Prostate gland (tissue), 2 donors: ENCODE measurements around the gene EEF1AKMT2. TPM values are rescaled to one million over a fixed set of nuclear protein-coding genes. Genes with fewer than 3 reads are reported as not detected.
A peak's percentile ranks its signal among the peaks of the same experiment; 100 is the strongest.

Experiments
- DNase-seq: peaks from one replicate; pipeline ENCODE4 v3.0.0-alpha.2; 2019; ENCODE audit warnings: low spot score
- H3K27ac ChIP-seq, 2 donors: fragments of 200-600 bp; sonication (generic); 2 replicates each; pipeline ENCODE4 v1.5.1; 2017 to 2019
- H3K27me3 ChIP-seq: fragments of 200-600 bp; sonication (generic); replicated peaks from 2 replicates; pipeline ENCODE4 v1.5.1; 2019; ENCODE audit not compliant: insufficient read depth
- H3K36me3 ChIP-seq, 2 donors: fragments of 200-600 bp; sonication (generic); 1 replicate in 1 of 2; 2 replicates in 1 of 2; pipeline versions ENCODE4 v1.5.1 to v1.8.1; 2017 to 2019
- H3K4me1 ChIP-seq: fragments of 200-600 bp; sonication (generic); replicated peaks from 2 replicates; pipeline ENCODE4 v1.5.1; 2019
- H3K4me3 ChIP-seq, 2 donors: fragments of 200-600 bp; sonication (generic); 2 replicates each; pipeline ENCODE4 v1.5.1; 2017 to 2019
- H3K9me3 ChIP-seq: fragments of 200-600 bp; sonication (generic); 2 replicates; pipeline ENCODE4 v1.5.1; 2017
- POLR2A ChIP-seq: fragments of 450-650 bp; IDR thresholded peaks from one replicate; pipeline ENCODE4 v1.6.1; 2016; ENCODE audit warnings: antibody characterized with exemption, mild to moderate bottlenecking
- POLR2AphosphoS5 ChIP-seq: sonication (generic); formaldehyde crosslinking; IDR thresholded peaks from one replicate; pipeline ENCODE4 v1.6.1; 2017; ENCODE audit warnings: antibody characterized with exemption
- WGBS: methylation state at CpG from one replicate; pipeline ENCODE4 v1.1.5; 2018; 5-methylcytosine and 5-hydroxymethylcytosine counted together
- intact Hi-C: fragments of 100-400 bp; cut with DNase I; formaldehyde crosslinking; loops from one replicate; pipeline ENCODE4 v1.14.2; 2022
- total RNA-seq, 2 donors: library from RNA; depleted of rRNA; stranded (reverse); fragments of >200 nt; gene quantifications; one replicate each; pipeline ENCODE4 v1.1.0, GENCODE V29; 2016
- TF ChIP-seq, protein P1 (sequence below), 4 experiments: fragments of 200-600 bp in 2 of 4; fragments of 450-650 bp in 2 of 4; sonication (generic) in 2 of 4; IDR thresholded peaks; 1 replicate in 3 of 4; 2 replicates in 1 of 4; pipeline ENCODE4 v1.5.1; 2016 to 2019; ENCODE audit warnings: antibody characterized with exemption in 4 of 4, mild to moderate bottlenecking in 2 of 4, moderate library complexity in 2 of 4

EEF1AKMT2 gene
- total RNA-seq, 2 donors from 2014 or later = 15.7 to 20.5 TPM

DNA sequence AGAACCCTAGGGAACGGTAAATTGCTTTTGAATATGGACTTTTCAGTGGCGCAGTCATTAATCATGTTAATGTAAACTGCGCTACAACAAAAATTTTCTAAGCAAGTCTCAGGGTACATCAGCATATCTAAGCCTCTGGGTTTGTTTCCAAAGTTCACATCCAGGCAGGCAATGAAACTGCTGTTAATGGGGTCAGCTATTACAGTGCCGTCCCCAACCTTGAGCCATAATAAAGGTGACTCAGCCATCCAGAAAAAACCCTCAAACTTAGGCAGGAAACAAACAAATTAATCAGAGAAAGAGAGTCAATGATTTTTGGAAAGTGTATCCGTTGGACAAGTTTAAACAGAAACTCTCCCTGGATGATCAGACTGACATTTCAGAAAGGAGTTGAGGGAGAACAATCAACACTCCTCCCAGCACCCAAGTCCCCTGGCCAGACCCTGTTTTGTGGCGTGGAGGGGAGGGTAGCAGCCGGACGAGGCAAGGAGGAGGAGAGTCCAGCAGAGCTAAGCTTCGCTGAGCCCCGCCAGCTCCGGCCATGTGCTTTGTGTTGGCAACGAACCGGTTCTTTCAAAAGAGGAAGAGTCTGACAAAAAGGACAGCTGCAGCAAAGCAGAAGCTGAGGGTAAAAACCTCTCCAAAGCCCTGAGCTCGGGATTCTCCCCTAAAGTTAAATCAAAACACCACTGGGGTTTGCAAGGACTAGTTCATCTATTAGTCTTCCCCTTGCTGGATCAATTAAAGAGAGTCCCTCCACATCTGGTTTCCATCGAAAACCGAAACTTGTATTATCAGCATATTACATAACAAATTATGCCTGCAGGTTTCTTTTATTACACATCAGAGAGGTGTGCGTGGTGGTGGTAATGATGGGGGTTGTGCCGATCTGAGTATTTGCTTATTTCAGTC lies 51.1 kb downstream of the EEF1AKMT2 start:
- H3K4me3 ChIP-seq = peak overlapping the region in 1 of 2 donors; percentile 9
- peak; percentile 45 for DNase-seq

DNA sequence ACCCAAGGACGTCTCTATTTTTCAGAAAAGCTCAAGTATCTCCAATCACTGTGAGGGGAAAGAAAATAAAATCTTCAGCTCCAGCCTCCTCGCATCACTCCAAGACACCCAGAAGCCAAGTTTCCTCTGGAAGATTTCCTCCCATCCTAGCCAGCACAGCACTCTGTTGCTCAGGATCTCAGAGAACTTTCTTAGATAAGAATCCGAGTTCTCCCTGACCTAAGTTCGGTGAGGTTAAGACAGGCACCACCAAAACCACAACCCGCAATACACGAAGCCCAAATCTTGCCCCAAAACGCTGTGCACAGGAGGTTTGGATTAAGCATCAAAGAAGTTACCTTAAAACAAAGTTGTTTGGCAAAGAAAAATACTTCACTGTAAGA lies 51.7 kb downstream of the EEF1AKMT2 start:
- Histone ChIP-seq H3K4me3 (no peak overlapping the region), H3K27ac (peak overlapping the region; percentile 66 to 76), H3K36me3 (no peaks in the 10 kb centered on the region), H3K27me3 (no peaks in the 10 kb centered on the region), H3K9me3 (no peaks in the 10 kb centered on the region), H3K4me1 (peaks cover 28% of the 10 kb centered on the region)
- intact Hi-C loops = loop anchor here (2.0 to 5.0 kb wide), 4 partner anchors 35 to 108 kb away; no protein-coding TSS in a partner anchor
- no peak for DNase-seq
- TF ChIP-seq POLR2AphosphoS5 = no peak
- 6% methylated on average over 7 of the region's 7 CpGs for WGBS

More for the DNA sequence above, 51.1 kb downstream of the EEF1AKMT2 start:
- Histone ChIP-seq H3K36me3 (no peaks in the 10 kb centered on the region), H3K27ac (peak overlapping the region; percentile 66 to 76), H3K9me3 (no peaks in the 10 kb centered on the region), H3K27me3 (no peaks in the 10 kb centered on the region), H3K4me1 (peaks cover 28% of the 10 kb centered on the region)
- TF ChIP-seq POLR2A (no peak), POLR2AphosphoS5 (peak; percentile 65)
- WGBS = 5% methylated on average over 18 of the region's 18 CpGs
- intact Hi-C loops = loop anchor here (2.0 to 5.0 kb wide), 3 partner anchors 36 to 93 kb away; no protein-coding TSS in a partner anchor

DNA sequence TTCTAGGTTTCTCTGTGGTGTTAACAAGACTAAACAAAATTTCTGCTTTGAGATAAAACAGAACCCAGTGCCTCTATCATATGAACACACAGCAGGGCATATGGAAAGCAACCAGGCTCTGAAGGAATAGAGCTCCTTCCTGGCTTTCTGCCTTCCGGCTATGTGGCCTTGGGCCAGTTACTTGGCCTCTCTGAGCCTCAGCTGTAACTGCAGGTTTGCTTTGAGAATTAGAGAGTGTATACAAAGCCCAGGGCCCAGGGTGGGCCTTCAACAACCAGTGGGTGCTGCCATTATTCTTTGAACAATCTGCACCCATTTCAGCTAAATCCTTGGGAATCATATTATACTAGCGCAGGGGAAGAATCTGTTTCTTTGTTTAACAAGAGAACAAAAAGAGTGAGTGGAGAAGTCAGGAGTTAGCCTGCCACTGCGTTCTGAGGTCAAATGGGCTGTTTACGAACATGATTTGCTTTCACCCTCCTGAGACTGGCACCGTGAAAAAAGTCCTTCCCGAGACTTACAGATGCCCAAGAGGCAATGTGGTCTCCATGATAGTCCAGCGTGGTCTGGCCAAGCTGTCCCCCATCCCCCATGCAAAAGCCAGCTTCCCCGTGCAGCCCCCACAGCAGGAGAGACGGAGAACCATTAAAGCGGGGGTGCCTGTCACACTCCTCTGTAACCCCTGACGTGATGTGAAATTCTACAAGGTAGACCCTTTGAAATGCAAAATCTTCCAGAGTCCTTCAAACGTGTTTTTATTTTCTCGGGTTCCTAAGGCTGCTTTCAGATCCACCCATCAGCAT lies 52.4 kb downstream of the EEF1AKMT2 start:
- peaks cover 28% of the 10 kb centered on the region for H3K4me1 ChIP-seq
- 33% methylated on average over 13 of the region's 13 CpGs for WGBS

DNA sequence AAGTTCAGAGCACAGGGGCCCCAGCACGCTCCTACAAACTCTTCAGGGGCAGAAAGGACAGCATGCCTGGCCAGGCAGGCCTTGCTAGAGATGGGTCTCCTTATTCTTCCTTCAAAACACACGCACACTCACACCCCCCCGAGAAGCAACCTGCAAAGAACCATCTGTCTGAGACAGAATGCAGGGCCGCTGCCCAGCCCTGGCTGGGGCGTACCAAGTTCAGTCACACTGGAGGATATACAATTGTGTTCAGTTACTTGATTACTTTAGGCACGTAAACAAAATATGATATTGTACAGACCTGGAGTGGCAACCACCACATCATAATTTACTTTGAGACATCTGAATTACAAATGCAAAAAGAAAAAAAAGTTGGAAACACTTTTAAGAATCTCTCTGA lies 53.2 kb downstream of the EEF1AKMT2 start:
- no peak for TF ChIP-seq POLR2AphosphoS5
- TF ChIP-seq, protein P1, sequence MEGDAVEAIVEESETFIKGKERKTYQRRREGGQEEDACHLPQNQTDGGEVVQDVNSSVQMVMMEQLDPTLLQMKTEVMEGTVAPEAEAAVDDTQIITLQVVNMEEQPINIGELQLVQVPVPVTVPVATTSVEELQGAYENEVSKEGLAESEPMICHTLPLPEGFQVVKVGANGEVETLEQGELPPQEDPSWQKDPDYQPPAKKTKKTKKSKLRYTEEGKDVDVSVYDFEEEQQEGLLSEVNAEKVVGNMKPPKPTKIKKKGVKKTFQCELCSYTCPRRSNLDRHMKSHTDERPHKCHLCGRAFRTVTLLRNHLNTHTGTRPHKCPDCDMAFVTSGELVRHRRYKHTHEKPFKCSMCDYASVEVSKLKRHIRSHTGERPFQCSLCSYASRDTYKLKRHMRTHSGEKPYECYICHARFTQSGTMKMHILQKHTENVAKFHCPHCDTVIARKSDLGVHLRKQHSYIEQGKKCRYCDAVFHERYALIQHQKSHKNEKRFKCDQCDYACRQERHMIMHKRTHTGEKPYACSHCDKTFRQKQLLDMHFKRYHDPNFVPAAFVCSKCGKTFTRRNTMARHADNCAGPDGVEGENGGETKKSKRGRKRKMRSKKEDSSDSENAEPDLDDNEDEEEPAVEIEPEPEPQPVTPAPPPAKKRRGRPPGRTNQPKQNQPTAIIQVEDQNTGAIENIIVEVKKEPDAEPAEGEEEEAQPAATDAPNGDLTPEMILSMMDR (IDR thresholded peaks at IDR 0.05) = no peak
- no peak for TF ChIP-seq POLR2A
- H3K4me3 ChIP-seq = no peak overlapping the region
- peaks cover 28% of the 10 kb centered on the region for H3K4me1 ChIP-seq
- peak overlapping the region; percentile 66 to 76 for H3K27ac ChIP-seq
- no peak for DNase-seq
- H3K9me3 ChIP-seq = no peaks in the 10 kb centered on the region
- intact Hi-C loops = loop anchor here (5.0 kb wide), 1 partner anchor 106 kb away; no protein-coding TSS in a partner anchor
- no peaks in the 10 kb centered on the region for H3K27me3 ChIP-seq
- WGBS = 45% methylated on average over 6 of the region's 6 CpGs
- H3K36me3 ChIP-seq = no peaks in the 10 kb centered on the region

More for the DNA sequence above, 52.4 kb downstream of the EEF1AKMT2 start:
- Histone ChIP-seq H3K4me3 (no peak overlapping the region), H3K27ac (peak overlapping the region; percentile 66 to 76), H3K9me3 (no peaks in the 10 kb centered on the region), H3K36me3 (no peaks in the 10 kb centered on the region), H3K27me3 (no peaks in the 10 kb centered on the region)
- TF ChIP-seq POLR2A (no peak), POLR2AphosphoS5 (no peak)
- TF ChIP-seq, protein P1 (IDR thresholded peaks at IDR 0.05) = no peak
- intact Hi-C loops = loop anchor here (5.0 kb wide), 1 partner anchor 107 kb away; no protein-coding TSS in a partner anchor
- no peak for DNase-seq

DNA sequence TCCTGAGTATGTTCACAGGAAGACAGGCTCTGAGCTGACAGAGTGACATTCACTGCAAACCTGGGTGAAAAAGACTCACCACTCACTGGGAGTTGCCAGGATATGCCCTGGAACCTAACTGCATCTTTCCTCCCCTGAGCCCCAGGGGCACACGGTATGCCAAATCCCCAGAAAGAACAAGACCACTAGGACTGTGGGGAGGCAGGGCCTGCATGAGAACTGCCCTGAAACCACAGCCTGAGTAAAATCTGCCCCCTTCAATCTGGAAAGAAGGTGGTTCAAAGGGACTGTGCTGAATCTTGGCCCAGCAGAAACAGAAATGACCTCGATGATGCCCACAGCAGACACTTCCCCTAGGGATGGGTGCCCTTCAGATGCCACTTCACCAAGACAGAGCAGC lies 54.0 kb downstream of the EEF1AKMT2 start:
- H3K36me3 ChIP-seq = no peaks in the 10 kb centered on the region
- TF ChIP-seq POLR2A = no peak
- TF ChIP-seq POLR2AphosphoS5 = no peak
- TF ChIP-seq, protein P1 (IDR thresholded peaks at IDR 0.05) = no peak
- H3K4me1 ChIP-seq = peaks cover 28% of the 10 kb centered on the region
- peak overlapping the region in 1 of 2 donors; percentile 26 for H3K27ac ChIP-seq
- WGBS = 44% methylated on average over 2 of the region's 2 CpGs
- intact Hi-C loops = loop anchor here (5.0 kb wide), 1 partner anchor 105 kb away; no protein-coding TSS in a partner anchor
- H3K4me3 ChIP-seq = no peak overlapping the region
- H3K27me3 ChIP-seq = no peaks in the 10 kb centered on the region
- no peak for DNase-seq
- no peaks in the 10 kb centered on the region for H3K9me3 ChIP-seq
